Measurements from ENCODE around the gene CHST11.

The CHST11 gene

DNA sequence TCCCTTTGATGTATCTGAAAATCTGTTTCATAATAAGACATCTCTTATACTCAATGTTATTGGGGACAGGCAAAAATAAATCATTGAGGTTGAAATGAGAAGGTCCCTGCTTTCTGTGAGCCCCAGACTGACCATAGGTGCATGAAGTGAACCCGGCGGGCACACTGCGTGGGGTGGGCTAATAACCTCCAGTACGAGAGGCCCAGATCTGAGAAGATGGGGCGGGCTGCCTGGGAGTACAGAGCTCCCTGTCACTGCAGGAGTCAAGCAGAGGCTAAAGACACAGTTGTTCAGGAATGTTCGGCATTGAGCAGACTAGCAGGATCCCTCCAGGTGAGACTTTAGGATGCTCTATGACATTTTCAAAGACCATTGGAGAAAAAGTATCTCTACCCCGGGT, 244.6 kb downstream of the CHST11 start:
- no peaks in the 10 kb centered on the region for H3K9me2 ChIP-seq (replicated peaks; ENCODE audit: control insufficient read depth, low read length)
- TF ChIP-seq EZH2phosphoT487 (IDR thresholded peaks at IDR 0.05; ENCODE audit: borderline replicate concordance, low read length), result no peak
- TF ChIP-seq, protein P1, sequence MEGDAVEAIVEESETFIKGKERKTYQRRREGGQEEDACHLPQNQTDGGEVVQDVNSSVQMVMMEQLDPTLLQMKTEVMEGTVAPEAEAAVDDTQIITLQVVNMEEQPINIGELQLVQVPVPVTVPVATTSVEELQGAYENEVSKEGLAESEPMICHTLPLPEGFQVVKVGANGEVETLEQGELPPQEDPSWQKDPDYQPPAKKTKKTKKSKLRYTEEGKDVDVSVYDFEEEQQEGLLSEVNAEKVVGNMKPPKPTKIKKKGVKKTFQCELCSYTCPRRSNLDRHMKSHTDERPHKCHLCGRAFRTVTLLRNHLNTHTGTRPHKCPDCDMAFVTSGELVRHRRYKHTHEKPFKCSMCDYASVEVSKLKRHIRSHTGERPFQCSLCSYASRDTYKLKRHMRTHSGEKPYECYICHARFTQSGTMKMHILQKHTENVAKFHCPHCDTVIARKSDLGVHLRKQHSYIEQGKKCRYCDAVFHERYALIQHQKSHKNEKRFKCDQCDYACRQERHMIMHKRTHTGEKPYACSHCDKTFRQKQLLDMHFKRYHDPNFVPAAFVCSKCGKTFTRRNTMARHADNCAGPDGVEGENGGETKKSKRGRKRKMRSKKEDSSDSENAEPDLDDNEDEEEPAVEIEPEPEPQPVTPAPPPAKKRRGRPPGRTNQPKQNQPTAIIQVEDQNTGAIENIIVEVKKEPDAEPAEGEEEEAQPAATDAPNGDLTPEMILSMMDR (IDR thresholded peaks at IDR 0.05; ENCODE audit: low read depth, low read length, poor library complexity, severe bottlenecking), result no peak
- H3K27ac ChIP-seq (ENCODE audit: low read depth, low read length), result no peak overlapping the region
- no peaks in the 10 kb centered on the region for H3F3A ChIP-seq (ENCODE audit: control insufficient read depth, insufficient read depth)
- H3K27me3 ChIP-seq (ENCODE audit: control insufficient read depth, low read length), result no peaks in the 10 kb centered on the region
- H3K79me2 ChIP-seq (ENCODE audit: control insufficient read depth, low read length), result no peaks in the 10 kb centered on the region
- H3K4me1 ChIP-seq (ENCODE audit: control insufficient read depth, low read length), result peaks cover 8% of the 10 kb centered on the region
- peaks cover 2% of the 10 kb centered on the region; the same call in 1 of the 2 replicates for H4K20me1 ChIP-seq (ENCODE audit: control insufficient read depth, insufficient read depth, low read depth, low read length)
- no peaks in the 10 kb centered on the region for H3K36me3 ChIP-seq (ENCODE audit: control insufficient read depth, low read length)
- no peak overlapping the region for H3K4me2 ChIP-seq (ENCODE audit: low read length)
- H3K9me3 ChIP-seq (ENCODE audit: control insufficient read depth, insufficient read depth, low read length), result no peaks in the 10 kb centered on the region
- no peak overlapping the region for H3K4me3 ChIP-seq (ENCODE audit: low read length)

DNA sequence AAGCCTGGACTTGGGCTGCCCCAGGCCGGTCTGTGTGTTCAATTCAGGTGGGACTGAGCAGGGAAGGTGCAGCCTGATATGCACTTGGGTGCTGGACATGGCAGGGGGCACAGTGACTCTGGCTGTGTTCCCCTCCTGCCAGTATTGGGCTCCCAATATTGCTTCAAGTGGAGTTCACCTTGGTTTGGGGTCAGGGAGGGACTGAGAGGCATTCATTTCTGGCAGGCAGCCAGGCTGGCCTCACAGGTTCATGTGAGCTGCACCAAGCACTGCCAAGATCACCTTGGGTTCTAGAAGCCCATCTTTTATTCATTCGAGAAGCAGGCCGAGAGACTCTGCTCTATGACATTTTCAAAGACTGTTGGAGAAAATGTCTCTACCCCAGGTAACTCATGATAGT, 245.0 kb downstream of the CHST11 start:
- H3K9me2 ChIP-seq (replicated peaks; ENCODE audit: control insufficient read depth, low read length), result no peaks in the 10 kb centered on the region
- no peak overlapping the region for H3K4me3 ChIP-seq (ENCODE audit: low read length)
- no peaks in the 10 kb centered on the region for H3K9me3 ChIP-seq (ENCODE audit: control insufficient read depth, insufficient read depth, low read length)
- H3K4me2 ChIP-seq (ENCODE audit: low read length), result no peak overlapping the region
- no peaks in the 10 kb centered on the region for H3K79me2 ChIP-seq (ENCODE audit: control insufficient read depth, low read length)
- no peaks in the 10 kb centered on the region for H3F3A ChIP-seq (ENCODE audit: control insufficient read depth, insufficient read depth)
- H3K27me3 ChIP-seq (ENCODE audit: control insufficient read depth, low read length), result no peaks in the 10 kb centered on the region
- H4K20me1 ChIP-seq (ENCODE audit: control insufficient read depth, insufficient read depth, low read depth, low read length), result peaks cover 2% of the 10 kb centered on the region; the same call in 1 of the 2 replicates
- TF ChIP-seq EZH2phosphoT487 (IDR thresholded peaks at IDR 0.05; ENCODE audit: borderline replicate concordance, low read length), result no peak
- TF ChIP-seq, protein P1 (IDR thresholded peaks at IDR 0.05; ENCODE audit: low read depth, low read length, poor library complexity, severe bottlenecking), result no peak
- H3K36me3 ChIP-seq (ENCODE audit: control insufficient read depth, low read length), result no peaks in the 10 kb centered on the region
- no peak overlapping the region for H3K27ac ChIP-seq (ENCODE audit: low read depth, low read length)
- peaks cover 8% of the 10 kb centered on the region for H3K4me1 ChIP-seq (ENCODE audit: control insufficient read depth, low read length)

DNA sequence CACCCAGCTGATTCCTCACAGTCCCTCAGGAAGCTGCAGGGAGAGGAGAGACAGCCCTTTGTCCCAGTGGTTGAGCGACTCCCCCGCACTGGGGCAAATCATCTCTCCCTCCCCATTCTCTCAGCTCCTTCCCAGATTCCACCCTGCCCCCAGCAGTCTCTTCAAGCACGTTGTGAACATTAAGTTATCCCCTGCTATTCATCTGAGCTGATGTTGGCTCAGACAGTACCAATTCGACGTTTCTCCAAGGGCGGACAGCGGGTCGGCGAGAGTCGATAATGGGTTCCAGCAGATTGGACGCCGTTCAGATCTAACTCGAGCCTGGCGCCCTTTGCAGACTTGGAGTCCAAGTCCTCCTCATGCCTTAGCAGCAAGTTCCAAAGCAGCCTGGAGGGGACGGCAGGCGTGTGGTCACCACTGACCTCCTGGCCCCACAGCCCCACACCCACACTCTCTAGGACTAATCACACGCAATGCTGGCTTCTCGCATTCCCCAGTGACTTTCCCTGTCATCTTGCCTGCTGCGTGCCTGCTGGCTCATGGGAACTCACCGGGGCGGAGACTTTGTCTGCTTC, 245.9 kb downstream of the CHST11 start:
- no peaks in the 10 kb centered on the region for H3K36me3 ChIP-seq (ENCODE audit: control insufficient read depth, low read length)
- no peak overlapping the region for H3K27ac ChIP-seq (ENCODE audit: low read depth, low read length)
- no peaks in the 10 kb centered on the region for H3F3A ChIP-seq (ENCODE audit: control insufficient read depth, insufficient read depth)
- H3K9me3 ChIP-seq (ENCODE audit: control insufficient read depth, insufficient read depth, low read length), result no peaks in the 10 kb centered on the region
- no peaks in the 10 kb centered on the region for H3K79me2 ChIP-seq (ENCODE audit: control insufficient read depth, low read length)
- H3K9me2 ChIP-seq (replicated peaks; ENCODE audit: control insufficient read depth, low read length), result no peaks in the 10 kb centered on the region
- peaks cover 2% of the 10 kb centered on the region; the same call in 1 of the 2 replicates for H4K20me1 ChIP-seq (ENCODE audit: control insufficient read depth, insufficient read depth, low read depth, low read length)
- peaks cover 8% of the 10 kb centered on the region for H3K4me1 ChIP-seq (ENCODE audit: control insufficient read depth, low read length)
- no peak overlapping the region for H3K4me3 ChIP-seq (ENCODE audit: low read length)
- H3K4me2 ChIP-seq (ENCODE audit: low read length), result no peak overlapping the region
- no peak for TF ChIP-seq EZH2phosphoT487 (IDR thresholded peaks at IDR 0.05; ENCODE audit: borderline replicate concordance, low read length)
- TF ChIP-seq, protein P1 (IDR thresholded peaks at IDR 0.05; ENCODE audit: low read depth, low read length, poor library complexity, severe bottlenecking), result no peak
- no peaks in the 10 kb centered on the region for H3K27me3 ChIP-seq (ENCODE audit: control insufficient read depth, low read length)

All from DOHH2 (cell line).